AG10803 (cell line): ENCODE data around the gene HDAC8.

Source experiments
- DNase-seq: peaks from one replicate; pipeline ENCODE4 v3.0.0; 2010; ENCODE audit warnings: low read depth
- H3K4me3 ChIP-seq: 2 replicates; pipeline ENCODE4 v1.5.1; 2011; ENCODE audit warnings: mild to moderate bottlenecking, low read length, control low read depth
- TF ChIP-seq, protein P1 (sequence below): conservative IDR thresholded peaks from 2 replicates; pipeline ENCODE4 v1.5.1; 2011; ENCODE audit warnings: mild to moderate bottlenecking, low read length, control low read depth, inconsistent platforms

The HDAC8 gene

DNA sequence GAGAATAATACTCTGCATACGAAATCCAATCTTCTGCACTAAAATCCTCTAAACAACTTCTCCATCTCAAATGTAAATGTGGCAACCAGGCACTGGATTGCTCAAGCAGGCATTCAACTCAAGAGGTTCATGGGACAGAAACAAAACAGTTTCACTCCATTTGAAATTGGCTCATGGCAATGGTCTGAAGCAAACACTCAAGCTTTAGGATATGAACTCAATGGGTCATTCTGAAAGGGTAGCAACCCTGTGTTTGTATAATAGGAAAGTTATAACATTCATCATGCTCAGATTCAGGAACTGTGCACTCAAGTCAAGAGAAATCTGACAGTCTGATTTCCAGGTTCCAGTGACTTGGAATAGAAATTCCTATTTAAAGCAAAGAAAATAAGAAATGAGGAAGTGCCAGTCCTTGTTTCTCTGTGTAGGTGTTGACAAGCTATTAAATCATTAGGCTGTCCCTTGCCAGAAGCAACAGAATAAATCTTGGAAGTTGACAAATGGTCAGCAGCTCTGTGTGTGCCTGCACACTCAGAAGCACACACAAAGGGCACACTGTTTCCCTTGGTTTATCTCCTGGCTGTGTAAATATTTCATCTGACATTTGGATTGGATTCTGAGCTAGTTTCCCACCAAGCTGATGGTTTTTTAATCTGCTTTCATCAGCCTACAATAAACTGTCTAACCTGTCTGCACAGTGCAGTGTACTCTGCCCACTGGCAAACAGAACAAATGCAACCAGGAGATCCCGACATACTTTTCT, 191.0 kb downstream of the HDAC8 start:
- H3K4me3 ChIP-seq = no peak overlapping the region
- DNase-seq = no peak
- TF ChIP-seq, protein P1, sequence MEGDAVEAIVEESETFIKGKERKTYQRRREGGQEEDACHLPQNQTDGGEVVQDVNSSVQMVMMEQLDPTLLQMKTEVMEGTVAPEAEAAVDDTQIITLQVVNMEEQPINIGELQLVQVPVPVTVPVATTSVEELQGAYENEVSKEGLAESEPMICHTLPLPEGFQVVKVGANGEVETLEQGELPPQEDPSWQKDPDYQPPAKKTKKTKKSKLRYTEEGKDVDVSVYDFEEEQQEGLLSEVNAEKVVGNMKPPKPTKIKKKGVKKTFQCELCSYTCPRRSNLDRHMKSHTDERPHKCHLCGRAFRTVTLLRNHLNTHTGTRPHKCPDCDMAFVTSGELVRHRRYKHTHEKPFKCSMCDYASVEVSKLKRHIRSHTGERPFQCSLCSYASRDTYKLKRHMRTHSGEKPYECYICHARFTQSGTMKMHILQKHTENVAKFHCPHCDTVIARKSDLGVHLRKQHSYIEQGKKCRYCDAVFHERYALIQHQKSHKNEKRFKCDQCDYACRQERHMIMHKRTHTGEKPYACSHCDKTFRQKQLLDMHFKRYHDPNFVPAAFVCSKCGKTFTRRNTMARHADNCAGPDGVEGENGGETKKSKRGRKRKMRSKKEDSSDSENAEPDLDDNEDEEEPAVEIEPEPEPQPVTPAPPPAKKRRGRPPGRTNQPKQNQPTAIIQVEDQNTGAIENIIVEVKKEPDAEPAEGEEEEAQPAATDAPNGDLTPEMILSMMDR = no peak

DNA sequence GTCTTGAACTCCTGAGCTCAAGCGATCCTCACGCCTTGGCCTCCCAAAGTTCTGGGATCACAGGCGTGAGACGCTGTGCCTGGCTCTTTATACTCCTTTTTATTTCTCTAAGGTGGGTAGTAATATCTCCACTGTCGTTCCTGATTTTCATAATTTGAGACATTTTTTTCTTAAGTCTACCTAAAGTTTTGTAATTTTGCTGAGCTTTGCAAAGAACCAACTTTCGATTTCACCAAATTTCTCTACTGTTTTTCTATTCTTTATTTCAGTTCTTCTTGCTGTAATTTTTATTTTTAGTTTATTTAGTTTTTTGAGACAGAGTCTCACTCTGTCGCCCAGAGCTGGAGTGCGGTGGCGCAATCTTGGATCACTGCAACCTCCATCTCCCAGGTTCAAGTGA, 196.5 kb downstream of the HDAC8 start:
- DNase-seq = no peak
- TF ChIP-seq, protein P1 = no peak
- no peak overlapping the region for H3K4me3 ChIP-seq

DNA sequence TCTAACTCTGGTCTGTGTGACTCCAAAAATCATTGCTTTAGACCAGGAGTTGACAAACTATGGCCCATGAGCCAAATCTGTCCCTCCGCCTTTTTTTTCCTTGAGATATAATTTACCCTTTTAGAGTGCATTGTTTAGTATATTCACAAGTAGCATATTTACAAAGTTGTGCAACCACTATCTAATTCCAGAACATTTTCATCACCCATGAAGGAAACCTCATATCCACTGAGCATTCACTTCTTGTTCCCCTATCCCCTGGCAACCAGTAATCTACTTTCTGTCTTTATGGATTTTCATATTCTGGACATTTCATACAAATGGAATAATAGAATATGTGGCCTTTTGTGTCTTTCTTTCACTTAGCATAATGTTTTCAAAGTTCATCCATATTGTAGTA, 199.5 kb downstream of the HDAC8 start:
- DNase-seq = no peak
- H3K4me3 ChIP-seq = no peak overlapping the region
- TF ChIP-seq, protein P1 = no peak

DNA sequence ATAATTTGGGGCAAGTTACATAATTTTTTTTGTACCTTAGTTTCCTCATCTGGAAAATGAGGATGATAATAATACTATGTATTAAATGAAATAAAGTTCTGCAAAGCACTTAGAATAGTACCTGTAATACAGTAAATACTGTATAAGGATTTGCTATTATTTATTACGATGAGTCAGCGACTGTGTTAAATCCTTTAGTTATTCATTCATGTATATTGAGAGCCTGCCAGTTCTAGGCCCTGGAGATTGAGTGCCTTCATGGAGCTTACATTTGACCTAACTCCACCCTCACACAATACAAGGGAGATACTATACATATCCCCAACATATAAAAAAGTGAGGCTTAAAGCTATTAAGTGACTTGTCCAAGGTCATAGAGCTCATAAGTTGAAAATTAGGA, 199.9 kb downstream of the HDAC8 start:
- DNase-seq = no peak
- no peak overlapping the region for H3K4me3 ChIP-seq
- TF ChIP-seq, protein P1 = no peak

DNA sequence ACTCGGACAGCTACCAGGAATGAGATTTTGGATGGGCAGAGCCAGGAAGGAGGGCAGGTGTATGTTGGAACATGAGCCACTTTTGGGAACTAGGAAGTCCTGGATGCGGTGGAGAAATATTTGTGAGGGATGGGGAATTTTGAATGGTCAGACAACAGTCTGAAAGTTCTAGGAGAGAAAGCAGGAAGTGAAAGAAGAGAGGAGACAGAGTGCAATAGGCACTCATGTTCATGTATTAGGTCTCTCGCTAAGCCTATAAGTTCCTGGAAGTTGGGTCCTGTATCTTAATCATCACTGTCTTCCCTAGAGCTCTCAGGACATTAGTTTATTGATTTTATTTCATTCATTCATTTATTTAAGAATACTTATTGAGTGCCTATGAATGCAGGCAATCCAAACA, 201.2 kb downstream of the HDAC8 start:
- no peak for DNase-seq
- no peak overlapping the region for H3K4me3 ChIP-seq
- TF ChIP-seq, protein P1 = no peak

DNA sequence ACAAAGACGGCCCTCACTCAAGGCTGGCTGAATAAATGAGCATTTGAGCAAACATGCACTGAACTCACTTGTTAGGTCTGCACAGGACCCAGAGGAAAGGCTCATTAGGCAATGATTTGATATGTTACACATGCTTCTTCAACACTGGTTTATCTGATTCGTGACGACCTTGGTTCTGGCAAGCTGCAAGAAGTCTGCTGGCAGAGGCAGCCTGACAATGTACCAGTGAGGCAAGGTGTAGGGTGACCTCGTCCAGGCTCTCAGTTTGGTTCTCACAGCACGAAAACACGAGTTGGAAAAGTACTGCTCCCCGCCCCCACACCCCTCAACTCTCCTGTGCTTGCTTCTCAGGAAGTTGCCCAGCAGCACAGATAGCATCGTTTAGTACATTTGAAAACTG, 203.8 kb downstream of the HDAC8 start:
- no peak overlapping the region for H3K4me3 ChIP-seq
- TF ChIP-seq, protein P1 = no peak
- DNase-seq = no peak

DNA sequence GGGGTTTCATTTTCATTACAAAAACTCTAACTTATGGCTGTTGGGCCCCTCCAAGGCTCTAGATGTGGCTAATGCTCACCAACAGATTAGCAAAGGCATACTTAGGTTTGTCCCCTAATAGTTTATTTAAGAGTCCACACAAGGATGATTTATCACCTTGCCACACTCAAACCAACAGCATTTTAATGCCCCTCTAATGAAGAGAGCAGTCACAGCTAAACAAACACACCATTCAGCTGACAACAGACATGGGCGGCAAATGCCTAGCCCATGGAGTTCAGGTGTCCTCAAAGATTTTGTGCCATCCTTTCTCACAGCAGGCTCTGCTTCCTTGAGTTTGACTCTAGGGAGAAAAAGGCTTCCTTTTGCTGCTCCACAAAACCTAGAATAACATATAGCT, 205.1 kb downstream of the HDAC8 start:
- DNase-seq = no peak
- no peak overlapping the region for H3K4me3 ChIP-seq
- TF ChIP-seq, protein P1 = no peak
